HG02840 (cell line): ENCODE data around the gene KCTD1.

Source experiments
- ATAC-seq: cut with Tn5 transposase; IDR thresholded peaks from one replicate; pipeline ENCODE4 v1.9.1; 2021; ENCODE audit warnings: mild to moderate bottlenecking, moderate library complexity, moderate number of reproducible peaks; ENCODE audit not compliant: unreplicated experiment, low FRiP score

The KCTD1 gene

DNA sequence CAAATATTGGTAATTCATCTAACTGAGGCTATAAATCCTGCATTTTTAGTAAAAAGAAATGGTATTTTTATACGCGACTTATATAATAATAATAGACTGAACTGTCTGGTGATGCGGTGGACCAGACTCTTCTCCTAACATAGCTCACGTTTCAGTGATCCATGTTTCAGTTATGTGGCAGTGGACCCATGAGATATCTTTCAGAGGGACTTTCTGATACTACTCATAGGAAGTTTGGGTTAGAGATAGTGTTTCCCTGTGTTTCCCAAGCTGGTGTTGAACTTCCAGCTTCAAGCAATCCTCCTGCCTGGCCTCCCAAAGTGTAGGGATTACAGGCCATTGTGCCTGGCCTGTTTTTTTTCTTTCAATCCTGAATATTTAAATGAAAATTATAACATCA is 59.2 kb downstream of the KCTD1 start:
- ATAC-seq, result no peak

GRCh38 chr18:26488417-26489009 is 59.8 kb downstream of the KCTD1 start:
- no peak for ATAC-seq

GRCh38 chr18:26487437-26487836 is 60.9 kb downstream of the KCTD1 start:
- ATAC-seq, result no peak

DNA sequence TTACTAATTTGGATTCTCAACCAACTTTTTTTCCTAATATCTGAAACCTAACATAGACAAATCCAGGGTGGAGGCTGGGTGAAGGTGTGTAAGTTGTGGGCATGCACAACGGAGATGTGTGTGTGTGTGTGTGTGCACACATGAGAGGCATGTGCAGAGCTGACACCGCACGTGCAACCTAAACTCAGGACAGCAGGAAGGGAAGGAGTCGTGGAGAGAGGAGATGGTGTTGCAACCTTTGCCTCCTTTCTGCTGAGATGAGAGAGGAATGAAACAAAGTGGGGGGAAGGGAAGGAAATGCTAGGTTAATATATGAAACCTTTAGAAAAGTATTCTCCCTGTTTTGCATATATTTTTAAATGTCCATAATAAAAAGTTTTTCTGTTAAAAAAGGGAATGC is 64.7 kb downstream of the KCTD1 start:
- no peak for ATAC-seq

GRCh38 chr18:26482569-26482968 is 65.8 kb downstream of the KCTD1 start:
- no peak for ATAC-seq

DNA sequence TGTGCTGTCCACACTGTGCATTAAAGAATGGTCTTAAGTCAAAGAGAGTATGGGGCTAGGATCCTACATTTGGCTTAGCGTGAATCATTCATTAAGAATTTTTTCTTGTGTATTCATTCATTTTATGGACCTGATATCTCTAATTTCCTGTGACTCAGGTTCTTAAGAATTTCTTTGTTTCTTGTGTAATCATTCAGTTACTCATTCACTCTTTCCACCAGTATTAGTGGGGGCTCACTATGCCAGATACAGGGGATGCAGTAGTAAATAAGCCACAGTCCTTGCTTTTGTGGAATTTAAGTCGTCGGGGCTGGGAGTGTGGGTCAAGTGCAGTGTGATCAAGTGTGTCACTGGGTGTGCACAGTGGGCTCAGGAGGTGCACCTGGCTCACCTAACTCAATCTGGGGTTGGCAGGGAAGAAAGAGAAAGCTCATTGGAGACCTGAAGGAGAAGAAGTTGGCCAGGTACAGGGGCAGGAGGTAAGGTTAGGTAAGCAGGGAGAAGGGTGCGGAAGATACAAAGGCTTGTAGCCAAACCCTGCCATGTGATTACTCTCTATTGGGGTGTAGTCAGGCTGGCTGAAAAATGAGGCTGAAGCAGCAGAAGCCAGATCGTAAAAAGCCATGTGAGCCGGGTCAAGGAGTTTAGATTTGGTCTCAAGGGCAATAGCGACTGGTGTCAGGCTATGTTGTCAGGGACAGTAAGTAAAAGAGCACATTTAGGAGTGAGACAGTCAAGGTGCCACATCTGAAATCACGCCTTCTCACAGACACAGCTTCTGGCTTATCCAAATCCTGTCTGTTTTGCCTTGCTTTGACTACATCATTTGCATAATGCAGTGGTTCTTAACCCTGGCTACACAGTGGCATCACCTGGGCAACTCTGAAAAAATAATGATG is 67.2 kb downstream of the KCTD1 start:
- ATAC-seq, result no peak

GRCh38 chr18:26479681-26480079 is 68.7 kb downstream of the KCTD1 start:
- no peak for ATAC-seq

- no peak for ATAC-seq
Observed at GRCh38 chr18:26479065-26479680, 69.2 kb downstream of the KCTD1 start.

DNA sequence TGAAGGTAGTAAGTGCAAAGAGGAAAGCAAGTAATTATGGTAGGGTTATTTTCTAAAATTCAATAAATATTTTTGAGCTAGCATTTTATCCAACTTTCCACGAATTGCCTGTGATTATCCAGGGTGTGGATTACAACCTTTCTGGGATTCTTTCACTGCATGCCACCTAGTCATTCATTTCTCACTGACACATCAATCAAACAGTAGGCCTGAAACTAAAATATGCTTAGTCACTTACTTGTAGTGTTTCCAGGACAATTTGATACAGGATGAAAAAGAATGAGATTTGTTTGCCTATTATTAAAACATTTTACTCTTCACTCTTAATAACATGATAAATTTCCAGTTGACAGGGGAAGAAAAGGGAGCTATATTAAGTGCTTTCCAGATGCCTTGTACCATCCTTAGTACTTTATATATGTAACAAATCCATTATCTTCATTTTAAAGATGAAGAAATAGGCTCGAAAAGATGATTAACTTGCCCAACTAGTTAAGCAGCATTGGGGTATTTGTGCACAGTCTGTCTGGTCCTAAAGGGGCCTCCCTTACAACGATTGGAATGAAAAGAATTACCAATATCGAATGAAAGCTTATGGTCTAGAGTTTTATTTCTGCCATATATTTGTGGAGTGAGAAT is 70.4 kb downstream of the KCTD1 start:
- no peak for ATAC-seq

DNA sequence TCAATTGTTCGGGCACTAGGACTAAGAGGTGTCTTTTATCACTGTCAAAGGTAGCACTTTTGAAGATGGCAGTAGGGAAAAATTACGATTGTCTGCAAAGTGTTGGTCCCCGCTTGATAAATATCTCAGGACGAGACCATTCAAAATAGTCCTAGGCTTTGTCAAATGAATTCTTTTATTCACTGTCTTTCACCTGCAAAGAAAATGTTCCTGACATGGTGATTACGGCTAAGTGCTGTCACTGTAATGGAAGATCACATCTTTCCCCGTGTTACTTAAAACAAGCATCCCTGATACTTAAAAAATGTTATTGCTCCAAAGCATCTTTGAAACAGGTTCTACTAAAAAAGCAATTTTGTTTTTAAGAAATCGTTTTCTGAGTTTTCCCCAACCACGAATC is 71.7 kb downstream of the KCTD1 start:
- ATAC-seq, result no peak

DNA sequence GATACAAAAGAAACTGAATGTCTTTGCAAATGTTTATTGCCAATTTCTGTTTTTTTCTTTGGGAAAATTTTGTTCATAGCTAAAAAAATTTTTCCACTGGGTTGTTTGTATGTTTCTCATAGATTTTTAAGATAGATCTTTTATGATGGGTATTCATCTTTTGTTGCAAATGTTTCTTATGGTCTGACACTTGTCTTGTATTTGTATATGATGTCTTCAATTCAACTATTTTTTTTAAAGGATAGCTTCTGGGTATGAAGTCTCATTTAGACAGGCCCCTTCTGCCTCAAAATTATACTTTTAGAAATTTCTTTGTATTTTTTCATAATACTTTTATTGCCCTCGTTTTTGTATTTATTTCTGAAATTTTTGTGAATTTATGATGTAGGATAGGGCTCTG is 73.8 kb downstream of the KCTD1 start:
- ATAC-seq, result no peak

DNA sequence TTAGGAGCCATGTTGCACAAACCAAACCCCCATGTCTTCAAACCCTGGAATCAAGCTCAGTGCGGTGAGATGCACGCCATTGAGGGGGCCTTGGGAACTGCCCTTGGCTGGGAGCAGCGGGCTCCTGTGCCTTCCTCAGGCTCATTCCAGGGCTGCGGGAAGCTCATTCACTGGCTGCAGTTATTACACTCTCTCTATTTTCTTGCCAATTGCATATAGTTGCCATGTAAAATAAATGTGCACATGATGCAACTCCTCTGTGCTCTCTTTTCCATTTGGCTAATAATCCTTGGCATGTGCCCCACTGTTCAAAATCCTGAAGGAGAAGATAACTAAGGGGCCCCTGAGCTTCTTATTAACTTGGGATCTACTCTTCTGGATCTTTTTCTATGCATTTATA is 74.7 kb downstream of the KCTD1 start:
- no peak for ATAC-seq

GRCh38 chr18:26471826-26472225 is 76.5 kb downstream of the KCTD1 start:
- ATAC-seq, result no peak

- no peak for ATAC-seq
Observed at GRCh38 chr18:26471027-26471426, 77.3 kb downstream of the KCTD1 start.

- no peak for ATAC-seq
Observed at GRCh38 chr18:26470011-26470637, 78.2 kb downstream of the KCTD1 start.

- no peak for ATAC-seq
Observed at GRCh38 chr18:26468931-26469340, 79.4 kb downstream of the KCTD1 start.

- no peak for ATAC-seq
Observed at GRCh38 chr18:26466026-26466425, 82.3 kb downstream of the KCTD1 start.

DNA sequence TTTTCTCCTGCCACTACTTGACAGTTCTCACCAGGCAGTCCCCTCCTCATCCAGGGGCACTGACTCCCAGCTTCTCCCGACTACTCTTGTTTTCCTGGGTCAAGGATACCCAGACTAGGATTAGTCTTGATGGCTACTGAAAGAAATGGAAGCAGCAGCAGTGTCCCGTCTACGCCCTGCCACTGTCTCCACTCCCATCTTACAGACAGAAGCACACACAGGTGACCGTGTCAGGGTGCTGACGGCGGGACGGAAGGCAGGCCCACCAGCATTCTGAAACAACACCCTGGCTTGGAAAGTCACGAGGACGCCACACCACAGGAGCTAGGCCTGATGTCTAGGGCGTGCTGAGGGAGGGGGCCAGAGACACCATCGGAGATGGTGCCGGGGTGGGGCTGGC is 82.9 kb downstream of the KCTD1 start:
- ATAC-seq, result no peak

GRCh38 chr18:26464128-26465011 is 84.0 kb downstream of the KCTD1 start:
- ATAC-seq, result no peak

GRCh38 chr18:26462355-26462754 is 86.0 kb downstream of the KCTD1 start:
- ATAC-seq, result no peak
